Activated CD8-positive, alpha-beta memory T cell treated with anti-CD3 and anti-CD28 coated beads, Interleukin-2, amount 50 U/mL, for 48 hours (primary cell): Measurements from ENCODE around the gene MAN2A2.

Experiments
- DNase-seq: peaks from one replicate; pipeline ENCODE4 v3.0.0-alpha.2; 2020

The MAN2A2 gene

DNA sequence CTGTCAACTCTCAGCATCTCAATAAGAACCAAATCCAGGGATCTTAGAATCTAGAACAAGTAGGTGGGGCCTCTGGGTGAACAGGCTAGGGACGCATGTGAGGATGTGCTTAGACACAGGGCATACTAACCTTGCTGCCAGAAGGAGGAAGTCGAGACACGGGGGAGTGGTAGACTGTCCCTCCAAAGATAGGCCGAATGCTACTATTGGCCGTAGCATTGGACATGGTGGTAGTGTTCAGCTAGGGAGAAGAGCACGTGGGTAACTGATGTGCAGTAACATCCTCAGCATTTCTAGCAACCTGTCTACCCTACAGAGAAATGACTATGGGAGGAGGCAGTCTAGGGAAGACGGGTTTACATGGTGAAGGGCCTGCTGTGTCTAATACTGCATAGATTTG lies 67.2 kb downstream of the MAN2A2 start:
- DNase-seq = no peak

DNA sequence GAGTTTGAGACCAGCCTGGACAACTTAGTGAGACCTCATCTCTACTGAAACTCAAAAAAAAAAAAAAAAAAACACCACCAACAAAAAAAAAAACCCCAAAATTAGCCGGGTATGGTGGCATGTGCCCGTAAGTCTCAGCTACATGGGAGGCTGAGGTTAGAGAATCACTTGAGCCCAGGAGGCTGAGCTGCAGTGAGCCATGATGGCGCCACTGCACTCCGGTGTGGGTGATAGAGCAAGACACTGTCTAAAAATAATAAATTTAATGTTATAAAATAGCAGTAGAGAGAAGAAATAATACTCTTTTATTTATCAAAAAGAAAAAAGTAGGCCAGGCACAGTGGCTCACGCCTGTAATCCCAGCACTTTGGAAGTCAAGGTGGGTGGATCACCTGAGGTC lies 69.0 kb downstream of the MAN2A2 start:
- no peak for DNase-seq
